Adrenal gland (tissue), 5 donors: ENCODE measurements around the gene TPRG1.

Experiments
- POLR2A ChIP-seq, 2 donors: fragments of 450-650 bp; IDR thresholded peaks; one replicate each; pipeline ENCODE4 v1.6.1; 2017; ENCODE audit warnings: antibody characterized with exemption in 2 of 2, mild to moderate bottlenecking in 2 of 2, moderate library complexity in 1 of 2
- TF ChIP-seq, protein P1 (sequence below), 6 experiments: fragments of 450-650 bp in 4 of 6; fragments of 200-600 bp in 2 of 6; sonication (generic) in 1 of 6; IDR thresholded peaks; 1 replicate in 5 of 6; 2 replicates in 1 of 6; pipeline versions ENCODE4 v1.5.1 to v1.8.0; 2016 to 2021; ENCODE audit warnings: antibody characterized with exemption in 6 of 6, mild to moderate bottlenecking in 2 of 6, moderate library complexity in 1 of 6
- donor health status: DM: no; HTN: no; CAD: no.

DNA sequence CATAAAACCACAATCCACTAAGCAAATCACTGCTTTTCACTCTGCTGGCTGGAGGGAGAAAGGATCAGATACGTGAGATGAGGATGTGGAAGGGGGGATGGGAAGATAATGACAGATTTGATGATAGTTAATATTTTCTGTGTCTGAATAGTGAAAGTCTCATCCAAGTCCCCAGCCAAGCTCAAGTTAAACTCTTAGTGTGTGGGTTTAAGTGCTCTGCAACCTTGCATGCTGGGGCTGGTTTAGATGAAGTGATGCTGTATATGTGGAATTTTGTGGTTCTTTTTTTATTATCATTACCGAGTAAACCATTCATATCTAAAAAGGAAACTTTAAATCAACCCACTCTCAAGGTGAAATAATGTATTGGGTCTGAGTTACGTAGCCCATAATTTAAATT is 111.0 kb downstream of the TPRG1 start:
- TF ChIP-seq, protein P1, sequence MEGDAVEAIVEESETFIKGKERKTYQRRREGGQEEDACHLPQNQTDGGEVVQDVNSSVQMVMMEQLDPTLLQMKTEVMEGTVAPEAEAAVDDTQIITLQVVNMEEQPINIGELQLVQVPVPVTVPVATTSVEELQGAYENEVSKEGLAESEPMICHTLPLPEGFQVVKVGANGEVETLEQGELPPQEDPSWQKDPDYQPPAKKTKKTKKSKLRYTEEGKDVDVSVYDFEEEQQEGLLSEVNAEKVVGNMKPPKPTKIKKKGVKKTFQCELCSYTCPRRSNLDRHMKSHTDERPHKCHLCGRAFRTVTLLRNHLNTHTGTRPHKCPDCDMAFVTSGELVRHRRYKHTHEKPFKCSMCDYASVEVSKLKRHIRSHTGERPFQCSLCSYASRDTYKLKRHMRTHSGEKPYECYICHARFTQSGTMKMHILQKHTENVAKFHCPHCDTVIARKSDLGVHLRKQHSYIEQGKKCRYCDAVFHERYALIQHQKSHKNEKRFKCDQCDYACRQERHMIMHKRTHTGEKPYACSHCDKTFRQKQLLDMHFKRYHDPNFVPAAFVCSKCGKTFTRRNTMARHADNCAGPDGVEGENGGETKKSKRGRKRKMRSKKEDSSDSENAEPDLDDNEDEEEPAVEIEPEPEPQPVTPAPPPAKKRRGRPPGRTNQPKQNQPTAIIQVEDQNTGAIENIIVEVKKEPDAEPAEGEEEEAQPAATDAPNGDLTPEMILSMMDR (IDR thresholded peaks at IDR 0.05): no peak
- TF ChIP-seq POLR2A (IDR thresholded peaks at IDR 0.05): no peak
